T-cell (primary cell): ENCODE data around the gene ANTXRL. TPM values are rescaled to one million over a fixed set of nuclear protein-coding genes. Genes with fewer than 3 reads are reported as not detected.
"Not testable (repeated sequence)": the region's sequence is repeated elsewhere in the genome, so short reads cannot be mapped to it uniquely, and the experiment has no call there.

Experiments used
- ATAC-seq, 4 experiments: fragments of 200-7000 bp in 3 of 4; fragments of 150-1000 bp in 1 of 4; cut with Tn5 transposase; replicated peaks in 1 of 4; 1 replicate in 3 of 4; 2 replicates in 1 of 4; pipeline ENCODE4 v1.10.0; 2021; ENCODE audit warnings: moderate library complexity in 3 of 4, mild to moderate bottlenecking in 2 of 4, moderate number of reproducible peaks in 1 of 4
- CTCF ChIA-PET, 2 donors: fragments of 300-600 bp; sonication (Branson Sonifier 250); formaldehyde crosslinking; loops; one replicate each; lab custom pipeline; 2022; ENCODE audit warnings: antibody characterized with exemption in 2 of 2; lab: Charles Lee
- POLR2A ChIA-PET, 2 donors: fragments of 300-600 bp; sonication (Branson Sonifier 250); formaldehyde crosslinking; loops; one replicate each; lab custom pipeline; 2022; ENCODE audit warnings: antibody characterized with exemption in 2 of 2; lab: Charles Lee
- DNase-seq, 35 experiments: peaks; one replicate each; pipeline versions ENCODE4 v3.0.0 to v3.0.0-alpha.2; 2013 to 2023
- H3K27ac ChIP-seq: one replicate; pipeline ENCODE4 v1.5.1; 2013; ENCODE audit warnings: low read length
- H3K27me3 ChIP-seq, 2 experiments: replicated peaks in 1 of 2; 1 replicate in 1 of 2; 2 replicates in 1 of 2; pipeline versions ENCODE4 v1.6.1 to v1.7.0; 2013; ENCODE audit warnings: low read length in 1 of 2, mixed read lengths in 1 of 2; ENCODE audit not compliant: control insufficient read depth in 2 of 2, insufficient read depth in 2 of 2; ENCODE audit errors: extremely low read depth in 1 of 2
- H3K36me3 ChIP-seq, 2 donors: 1 replicate in 1 of 2; 2 replicates in 1 of 2; pipeline versions ENCODE4 v1.6.1 to v1.7.0; 2013; ENCODE audit warnings: low read length in 1 of 2; ENCODE audit not compliant: control insufficient read depth in 2 of 2, insufficient read depth in 1 of 2; ENCODE audit errors: extremely low read depth in 1 of 2
- H3K4me1 ChIP-seq, 2 experiments: 1 replicate in 1 of 2; 2 replicates in 1 of 2; pipeline versions ENCODE4 v1.6.1 to v1.7.0; 2013; ENCODE audit warnings: low read length in 2 of 2, mixed read lengths in 1 of 2; ENCODE audit not compliant: insufficient read depth in 2 of 2, control insufficient read depth in 1 of 2; ENCODE audit errors: extremely low read depth in 1 of 2
- H3K4me3 ChIP-seq, 2 donors: 1 replicate in 1 of 2; 2 replicates in 1 of 2; pipeline versions ENCODE4 v1.5.1 to v1.7.0; 2013; ENCODE audit warnings: mild to moderate bottlenecking in 2 of 2, low read length in 1 of 2, moderate library complexity in 1 of 2; ENCODE audit not compliant: control insufficient read depth in 1 of 2; ENCODE audit errors: extremely low read depth in 1 of 2
- H3K9me3 ChIP-seq: 2 replicates; pipeline ENCODE4 v1.7.0; 2013
- H3K27ac Mint-ChIP-seq, 2 donors: one replicate each; pipeline ENCODE4 v1.8.0; 2020 to 2021; ENCODE audit warnings: mild to moderate bottlenecking in 2 of 2, mixed read lengths in 2 of 2
- H3K27me3 Mint-ChIP-seq, 2 donors: one replicate each; pipeline ENCODE4 v1.8.0; 2021 to 2022; ENCODE audit warnings: mixed read lengths in 2 of 2
- H3K36me3 Mint-ChIP-seq: one replicate; pipeline ENCODE4 v1.8.0; 2021; ENCODE audit warnings: mixed read lengths
- H3K4me1 Mint-ChIP-seq, 3 donors: one replicate each; pipeline ENCODE4 v1.8.0; 2020 to 2022; ENCODE audit warnings: mixed read lengths in 3 of 3, mild to moderate bottlenecking in 1 of 3
- H3K4me3 Mint-ChIP-seq, 3 donors: one replicate each; pipeline ENCODE4 v1.8.0; 2020 to 2022; ENCODE audit warnings: mild to moderate bottlenecking in 3 of 3, mixed read lengths in 3 of 3, moderate library complexity in 3 of 3
- H3K9me3 Mint-ChIP-seq, 3 donors: one replicate each; pipeline ENCODE4 v1.8.0; 2020 to 2022; ENCODE audit warnings: mixed read lengths in 3 of 3
- WGBS: methylation state at CpG from one replicate; pipeline ENCODE4 v1.1.5; 2013; ENCODE audit warnings: missing lambda C conversion rate; ENCODE audit not compliant: insufficient coverage; 5-methylcytosine and 5-hydroxymethylcytosine counted together
- total RNA-seq, 35 experiments: library from RNA in 6 of 35; stranded (reverse) in 6 of 35; fragments of 120-200 nt in 1 of 35; gene quantifications; one replicate each; pipeline versions ENCODE4 v1.2.1 to v1.2.4 and lab custom pipeline; 2013 to 2026

Gene ANTXRL
- total RNA-seq, 5 donors from 2014 or later (not counting 1 experiment from before 2014, with no cell fraction given), result 0.69 to 1.0 TPM; not detected in 3

- Histone ChIP-seq H3K36me3 (no peaks in the 10 kb centered on the region), H3K4me1 (no peaks in the 10 kb centered on the region), H3K9me3 (no peaks in the 10 kb centered on the region), H3K27me3 (peaks cover 0 to 13% of the 10 kb centered on the region in 2 experiments), H3K4me3 (no peak overlapping the region), H3K27ac (no peak overlapping the region)
- Mint-ChIP-seq H3K27me3 (peaks cover 0 to 5% of the 10 kb centered on the region in 2 donors), H3K9me3 (no peaks in the 10 kb centered on the region), H3K36me3 (no peaks in the 10 kb centered on the region), H3K4me3 (no peak overlapping the region), H3K4me1 (no peaks in the 10 kb centered on the region), H3K27ac (no peak overlapping the region)
- POLR2A ChIA-PET, result interaction anchor here in 1 of 2 donors (0.8 kb wide), 1 partner anchor 185 kb away, joined by 5 read pairs; no protein-coding TSS in a partner anchor
- DNase-seq, result no peak
- 92% methylated on average over 7 of the region's 8 CpGs for WGBS
- CTCF ChIA-PET, result interaction anchor here in 1 of 2 donors (0.6 kb wide), 1 partner anchor 1071 kb away, joined by 4 read pairs; no protein-coding TSS in a partner anchor
- ATAC-seq, result no peak
Observed at GRCh38 chr10:46329690-46330016, 42.9 kb downstream of the ANTXRL start.

DNA sequence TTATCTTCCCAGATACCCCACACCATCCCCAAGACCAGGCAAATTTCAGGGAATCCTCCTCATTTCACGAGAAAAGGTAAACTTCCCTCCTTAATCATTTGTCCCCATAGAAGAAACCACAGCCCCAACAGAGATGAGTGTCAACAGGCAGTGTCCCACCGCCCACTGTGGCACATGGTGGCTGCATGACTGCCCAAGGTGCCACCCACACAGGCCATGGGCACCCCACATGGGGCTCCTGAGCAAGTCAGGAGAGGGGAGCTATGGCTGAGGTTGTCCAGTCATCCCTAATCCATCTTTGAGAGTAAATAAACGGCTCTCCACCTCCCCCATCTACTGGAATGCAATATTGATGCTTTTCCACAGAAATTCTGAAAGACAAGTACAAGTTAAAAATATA lies 44.1 kb downstream of the ANTXRL start:
- 86% methylated on average over 1 of the region's 3 CpGs for WGBS
- Mint-ChIP-seq H3K9me3 (no peaks in the 10 kb centered on the region), H3K4me3 (no peak overlapping the region), H3K27me3 (peaks cover 0 to 5% of the 10 kb centered on the region in 2 donors), H3K4me1 (no peaks in the 10 kb centered on the region), H3K27ac (no peak overlapping the region), H3K36me3 (no peaks in the 10 kb centered on the region)
- ChIA-PET POLR2A (interaction anchor here in 1 of 2 donors (0.6 kb wide), 1 partner anchor 951 kb away, joined by 9 read pairs; no protein-coding TSS in a partner anchor), CTCF (no interaction called here)
- Histone ChIP-seq H3K36me3 (no peaks in the 10 kb centered on the region), H3K9me3 (no peaks in the 10 kb centered on the region), H3K27ac (no peak overlapping the region), H3K27me3 (peaks cover 0 to 13% of the 10 kb centered on the region in 2 experiments), H3K4me3 (no peak overlapping the region), H3K4me1 (no peaks in the 10 kb centered on the region)
- DNase-seq (no peak), ATAC-seq (no peak)

- H3K4me3 Mint-ChIP-seq, ATAC-seq, H3K27me3 Mint-ChIP-seq, H3K9me3 Mint-ChIP-seq, H3K4me1 ChIP-seq, POLR2A ChIA-PET, H3K27me3 ChIP-seq, CTCF ChIA-PET, H3K27ac ChIP-seq, H3K36me3 Mint-ChIP-seq, DNase-seq, H3K4me3 ChIP-seq, H3K4me1 Mint-ChIP-seq, H3K9me3 ChIP-seq, H3K36me3 ChIP-seq, H3K27ac Mint-ChIP-seq: not testable (repeated sequence)
- no CpG with 5 or more reads among the region's 4 CpGs for WGBS
Observed at GRCh38 chr10:46365484-46365883, 78.7 kb downstream of the ANTXRL start.

- H3K27ac Mint-ChIP-seq, H3K4me1 Mint-ChIP-seq, H3K9me3 ChIP-seq, H3K27me3 ChIP-seq, H3K36me3 ChIP-seq, POLR2A ChIA-PET, ATAC-seq, DNase-seq, CTCF ChIA-PET, H3K4me1 ChIP-seq, H3K4me3 Mint-ChIP-seq, H3K36me3 Mint-ChIP-seq, H3K27ac ChIP-seq, H3K27me3 Mint-ChIP-seq, H3K9me3 Mint-ChIP-seq, H3K4me3 ChIP-seq: not testable (repeated sequence)
- WGBS, result no CpG with 5 or more reads among the region's 5 CpGs
Observed at GRCh38 chr10:46367209-46367608, 80.4 kb downstream of the ANTXRL start.

DNA sequence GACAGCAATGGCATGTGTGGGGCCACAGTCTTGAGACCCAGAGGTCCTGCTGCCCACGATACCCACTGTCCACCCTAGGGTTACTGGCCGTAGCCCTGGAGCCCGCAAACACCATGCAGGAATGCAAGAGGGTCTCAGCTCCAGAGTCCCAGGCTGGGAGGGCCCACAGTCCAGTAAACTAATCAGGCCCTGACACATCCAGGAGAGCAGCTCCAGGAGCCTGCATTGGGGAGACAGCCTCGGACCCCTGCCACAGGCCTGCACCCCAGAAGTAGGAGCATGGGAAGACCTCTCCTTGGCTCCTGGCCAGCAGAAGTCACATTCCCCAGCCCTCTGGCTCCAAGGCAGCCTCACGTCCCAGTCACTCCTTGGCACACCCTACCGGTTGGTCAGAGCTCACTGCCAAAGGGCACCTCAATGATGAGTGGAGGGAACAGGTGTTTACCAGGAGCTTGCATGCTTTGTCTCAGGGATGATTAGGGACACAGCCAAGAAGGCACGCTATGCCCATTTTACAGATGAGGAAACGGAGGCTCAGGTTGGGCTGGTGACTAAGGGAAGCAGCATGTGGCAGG lies 81.0 kb downstream of the ANTXRL start:
- H3K27ac ChIP-seq, POLR2A ChIA-PET, H3K27me3 ChIP-seq, H3K9me3 ChIP-seq, H3K27ac Mint-ChIP-seq, CTCF ChIA-PET, H3K4me1 ChIP-seq, H3K36me3 Mint-ChIP-seq, H3K4me3 Mint-ChIP-seq, H3K4me1 Mint-ChIP-seq, H3K4me3 ChIP-seq, H3K9me3 Mint-ChIP-seq, ATAC-seq, H3K27me3 Mint-ChIP-seq, H3K36me3 ChIP-seq, DNase-seq: not testable (repeated sequence)
- WGBS, result 80% methylated on average over 1 of the region's 8 CpGs

- H3K4me1 ChIP-seq, H3K4me3 ChIP-seq, H3K36me3 Mint-ChIP-seq, H3K36me3 ChIP-seq, H3K27ac ChIP-seq, H3K27me3 Mint-ChIP-seq, H3K4me1 Mint-ChIP-seq, H3K4me3 Mint-ChIP-seq, H3K9me3 Mint-ChIP-seq, CTCF ChIA-PET, ATAC-seq, H3K9me3 ChIP-seq, H3K27ac Mint-ChIP-seq, POLR2A ChIA-PET, DNase-seq, H3K27me3 ChIP-seq: not testable (repeated sequence)
- WGBS, result 82% methylated on average over 3 of the region's 11 CpGs
Observed at GRCh38 chr10:46368956-46369355, 82.2 kb downstream of the ANTXRL start.

GRCh38 chr10:46374410-46374809 lies 87.6 kb downstream of the ANTXRL start:
- POLR2A ChIA-PET, ATAC-seq, H3K9me3 ChIP-seq, H3K4me3 Mint-ChIP-seq, CTCF ChIA-PET, H3K4me1 ChIP-seq, H3K9me3 Mint-ChIP-seq, H3K4me3 ChIP-seq, H3K27ac ChIP-seq, H3K27me3 Mint-ChIP-seq, H3K27ac Mint-ChIP-seq, H3K4me1 Mint-ChIP-seq, H3K27me3 ChIP-seq, DNase-seq, H3K36me3 Mint-ChIP-seq, H3K36me3 ChIP-seq: not testable (repeated sequence)
- WGBS, result no CpG with 5 or more reads among the region's 3 CpGs
